ENCODE results near the gene NPAS3. TPM values are rescaled to one million over a fixed set of nuclear protein-coding genes. Genes with fewer than 3 reads are reported as not detected.

Gene NPAS3
- polyA plus RNA-seq, 2 of the 4 experiments (the other 2 are of a cell fraction), result not detected

DNA sequence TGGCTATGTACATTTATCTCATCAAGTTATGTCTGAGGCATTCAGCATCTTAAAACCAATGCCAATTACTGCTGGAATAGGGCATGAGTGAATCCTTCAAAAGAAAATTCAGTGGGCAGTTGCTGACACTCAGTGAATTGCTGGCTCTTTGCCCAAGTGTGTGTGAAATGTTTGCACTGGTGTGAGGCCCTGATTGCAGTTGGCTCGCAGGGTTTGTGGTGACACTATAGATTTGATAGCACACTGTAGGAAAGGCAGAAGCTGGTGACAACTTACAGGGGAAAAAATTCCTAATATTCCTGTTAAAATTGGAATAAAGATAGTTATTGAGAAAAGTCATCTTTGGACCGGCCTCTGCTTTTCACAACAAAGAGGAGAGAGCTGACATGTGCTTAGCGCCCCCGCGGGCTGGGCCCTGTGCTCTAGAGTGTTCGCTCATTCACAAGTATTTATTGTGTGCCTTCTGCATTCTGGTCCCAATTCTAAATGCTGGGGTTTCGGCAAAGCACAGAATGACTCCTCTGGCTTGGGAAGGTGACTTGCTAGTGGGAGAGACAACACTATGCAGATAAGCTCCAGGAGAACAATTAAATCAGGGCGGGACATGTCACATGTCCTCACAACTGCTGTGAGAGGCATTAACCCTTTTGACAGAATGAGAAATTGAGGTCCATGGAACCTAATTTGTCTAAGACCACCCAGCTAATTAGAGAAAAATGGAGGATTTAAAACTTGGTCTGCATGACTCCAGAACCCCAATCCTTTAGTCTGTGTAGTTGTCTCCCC lies 418.7 kb downstream of the NPAS3 start:
- Histone ChIP-seq H3K9me3 (no peaks in the 10 kb centered on the region), H3K4me1 (no peaks in the 10 kb centered on the region), H3K4me2 (no peak overlapping the region), H3K27ac (no peak overlapping the region), H3K4me3 (no peak overlapping the region)
- ATAC-seq, result no peak
- POLR2A ChIA-PET, result no interaction called here
- CTCF ChIA-PET, result no interaction called here
- no peak for DNase-seq (ENCODE audit: low read depth in 1 of 2, low spot score in 1 of 2)
- 13% methylated on average over 8 of the region's 8 CpGs for WGBS (ENCODE audit: missing lambda C conversion rate)
- no peak for FAIRE-seq
- TF ChIP-seq, protein P1, sequence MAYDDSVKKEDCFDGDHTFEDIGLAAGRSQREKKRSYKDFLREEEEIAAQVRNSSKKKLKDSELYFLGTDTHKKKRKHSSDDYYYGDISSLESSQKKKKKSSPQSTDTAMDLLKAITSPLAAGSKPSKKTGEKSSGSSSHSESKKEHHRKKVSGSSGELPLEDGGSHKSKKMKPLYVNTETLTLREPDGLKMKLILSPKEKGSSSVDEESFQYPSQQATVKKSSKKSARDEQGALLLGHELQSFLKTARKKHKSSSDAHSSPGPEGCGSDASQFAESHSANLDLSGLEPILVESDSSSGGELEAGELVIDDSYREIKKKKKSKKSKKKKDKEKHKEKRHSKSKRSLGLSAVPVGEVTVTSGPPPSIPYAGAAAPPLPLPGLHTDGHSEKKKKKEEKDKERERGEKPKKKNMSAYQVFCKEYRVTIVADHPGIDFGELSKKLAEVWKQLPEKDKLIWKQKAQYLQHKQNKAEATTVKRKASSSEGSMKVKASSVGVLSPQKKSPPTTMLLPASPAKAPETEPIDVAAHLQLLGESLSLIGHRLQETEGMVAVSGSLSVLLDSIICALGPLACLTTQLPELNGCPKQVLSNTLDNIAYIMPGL (CRISPR knock-in tag; IDR thresholded peaks at IDR 0.05; ENCODE audit: borderline replicate concordance), result no peak
- no peak for TF ChIP-seq ZFP36 (IDR thresholded peaks at IDR 0.05; ENCODE audit: borderline replicate concordance, partially characterized antibody)
- TF ChIP-seq, protein P2, sequence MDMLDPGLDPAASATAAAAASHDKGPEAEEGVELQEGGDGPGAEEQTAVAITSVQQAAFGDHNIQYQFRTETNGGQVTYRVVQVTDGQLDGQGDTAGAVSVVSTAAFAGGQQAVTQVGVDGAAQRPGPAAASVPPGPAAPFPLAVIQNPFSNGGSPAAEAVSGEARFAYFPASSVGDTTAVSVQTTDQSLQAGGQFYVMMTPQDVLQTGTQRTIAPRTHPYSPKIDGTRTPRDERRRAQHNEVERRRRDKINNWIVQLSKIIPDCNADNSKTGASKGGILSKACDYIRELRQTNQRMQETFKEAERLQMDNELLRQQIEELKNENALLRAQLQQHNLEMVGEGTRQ (IDR thresholded peaks at IDR 0.05), result no peak
- no peak for TF ChIP-seq CEBPB (IDR thresholded peaks at IDR 0.05)
- TF ChIP-seq CHD4 (IDR thresholded peaks at IDR 0.05; ENCODE audit: borderline replicate concordance), result no peak
- TF ChIP-seq, protein P3, sequence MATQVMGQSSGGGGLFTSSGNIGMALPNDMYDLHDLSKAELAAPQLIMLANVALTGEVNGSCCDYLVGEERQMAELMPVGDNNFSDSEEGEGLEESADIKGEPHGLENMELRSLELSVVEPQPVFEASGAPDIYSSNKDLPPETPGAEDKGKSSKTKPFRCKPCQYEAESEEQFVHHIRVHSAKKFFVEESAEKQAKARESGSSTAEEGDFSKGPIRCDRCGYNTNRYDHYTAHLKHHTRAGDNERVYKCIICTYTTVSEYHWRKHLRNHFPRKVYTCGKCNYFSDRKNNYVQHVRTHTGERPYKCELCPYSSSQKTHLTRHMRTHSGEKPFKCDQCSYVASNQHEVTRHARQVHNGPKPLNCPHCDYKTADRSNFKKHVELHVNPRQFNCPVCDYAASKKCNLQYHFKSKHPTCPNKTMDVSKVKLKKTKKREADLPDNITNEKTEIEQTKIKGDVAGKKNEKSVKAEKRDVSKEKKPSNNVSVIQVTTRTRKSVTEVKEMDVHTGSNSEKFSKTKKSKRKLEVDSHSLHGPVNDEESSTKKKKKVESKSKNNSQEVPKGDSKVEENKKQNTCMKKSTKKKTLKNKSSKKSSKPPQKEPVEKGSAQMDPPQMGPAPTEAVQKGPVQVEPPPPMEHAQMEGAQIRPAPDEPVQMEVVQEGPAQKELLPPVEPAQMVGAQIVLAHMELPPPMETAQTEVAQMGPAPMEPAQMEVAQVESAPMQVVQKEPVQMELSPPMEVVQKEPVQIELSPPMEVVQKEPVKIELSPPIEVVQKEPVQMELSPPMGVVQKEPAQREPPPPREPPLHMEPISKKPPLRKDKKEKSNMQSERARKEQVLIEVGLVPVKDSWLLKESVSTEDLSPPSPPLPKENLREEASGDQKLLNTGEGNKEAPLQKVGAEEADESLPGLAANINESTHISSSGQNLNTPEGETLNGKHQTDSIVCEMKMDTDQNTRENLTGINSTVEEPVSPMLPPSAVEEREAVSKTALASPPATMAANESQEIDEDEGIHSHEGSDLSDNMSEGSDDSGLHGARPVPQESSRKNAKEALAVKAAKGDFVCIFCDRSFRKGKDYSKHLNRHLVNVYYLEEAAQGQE (IDR thresholded peaks at IDR 0.05), result no peak
- TF ChIP-seq KDM1A (IDR thresholded peaks at IDR 0.05; ENCODE audit: low read depth), result no peak
- no peak for TF ChIP-seq TFCP2L1 (CRISPR knock-in tag; IDR thresholded peaks at IDR 0.05)
- no peak for TF ChIP-seq ESRRA (IDR thresholded peaks at IDR 0.05; ENCODE audit: borderline replicate concordance, low read length)
- no peak for TF ChIP-seq CHD2 (IDR thresholded peaks at IDR 0.05; ENCODE audit: low read length, partially characterized antibody)
- TF ChIP-seq, protein P4, sequence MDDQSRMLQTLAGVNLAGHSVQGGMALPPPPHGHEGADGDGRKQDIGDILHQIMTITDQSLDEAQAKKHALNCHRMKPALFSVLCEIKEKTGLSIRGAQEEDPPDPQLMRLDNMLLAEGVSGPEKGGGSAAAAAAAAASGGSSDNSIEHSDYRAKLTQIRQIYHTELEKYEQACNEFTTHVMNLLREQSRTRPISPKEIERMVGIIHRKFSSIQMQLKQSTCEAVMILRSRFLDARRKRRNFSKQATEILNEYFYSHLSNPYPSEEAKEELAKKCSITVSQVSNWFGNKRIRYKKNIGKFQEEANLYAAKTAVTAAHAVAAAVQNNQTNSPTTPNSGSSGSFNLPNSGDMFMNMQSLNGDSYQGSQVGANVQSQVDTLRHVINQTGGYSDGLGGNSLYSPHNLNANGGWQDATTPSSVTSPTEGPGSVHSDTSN (IDR thresholded peaks at IDR 0.05), result no peak
- TF ChIP-seq HOXB13 (CRISPR knock-in tag; IDR thresholded peaks at IDR 0.05; ENCODE audit: low read depth), result no peak
- no peak for TF ChIP-seq MYC (IDR thresholded peaks at IDR 0.05; ENCODE audit: borderline replicate concordance, low read length)
- TF ChIP-seq BHLHE40 (IDR thresholded peaks at IDR 0.05; ENCODE audit: low read depth, low read length), result no peak
- no peak for TF ChIP-seq HOXB5 (CRISPR knock-in tag; IDR thresholded peaks at IDR 0.05)
- TF ChIP-seq, protein P5, sequence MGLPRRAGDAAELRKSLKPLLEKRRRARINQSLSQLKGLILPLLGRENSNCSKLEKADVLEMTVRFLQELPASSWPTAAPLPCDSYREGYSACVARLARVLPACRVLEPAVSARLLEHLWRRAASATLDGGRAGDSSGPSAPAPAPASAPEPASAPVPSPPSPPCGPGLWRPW (IDR thresholded peaks at IDR 0.05), result no peak
- no peak for TF ChIP-seq MAFK (IDR thresholded peaks at IDR 0.05; ENCODE audit: partially characterized antibody)

Measured in A549 (cell line).